Panc1 (cell line): Measurements from ENCODE around the gene AGAP1.

Experiments used
- SIN3A ChIP-seq: IDR thresholded peaks from 2 replicates; pipeline ENCODE4 v1.6.1; 2012; ENCODE audit warnings: low read depth, mild to moderate bottlenecking, low read length, moderate library complexity, borderline replicate concordance; ENCODE audit not compliant: insufficient read depth
- TF ChIP-seq, protein P1 (sequence below), 2 experiments: IDR thresholded peaks; 2 replicates each; pipeline ENCODE4 v1.6.1; 2011 to 2012; ENCODE audit warnings: low read depth in 2 of 2, control low read depth in 1 of 2, low read length in 1 of 2, mild to moderate bottlenecking in 1 of 2, moderate library complexity in 1 of 2; ENCODE audit not compliant: insufficient read depth in 1 of 2
- TF ChIP-seq, protein P2 (sequence below): fragments of 450-650 bp; IDR thresholded peaks from 2 replicates; pipeline ENCODE4 v1.5.1; 2017; ENCODE audit warnings: mild to moderate bottlenecking

DNA sequence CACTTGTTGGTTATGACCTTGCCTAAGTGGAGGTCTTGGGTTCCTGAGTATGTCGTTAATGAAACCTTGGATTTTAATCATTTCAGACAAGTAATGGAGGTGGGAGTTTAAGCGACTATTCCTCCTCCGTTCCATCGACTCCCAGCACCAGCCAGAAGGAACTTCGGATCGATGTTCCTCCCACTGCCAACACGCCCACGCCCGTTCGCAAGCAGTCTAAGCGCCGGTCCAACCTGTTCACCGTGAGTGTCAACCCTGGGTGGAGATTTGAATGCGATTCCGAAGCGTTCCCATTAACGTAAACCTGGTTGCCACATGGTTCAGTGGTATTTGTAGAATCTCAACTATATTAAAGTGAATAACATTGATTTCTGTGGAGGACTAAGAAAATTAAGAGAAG lies 305.4 kb downstream of the AGAP1 start:
- TF ChIP-seq, protein P1, sequence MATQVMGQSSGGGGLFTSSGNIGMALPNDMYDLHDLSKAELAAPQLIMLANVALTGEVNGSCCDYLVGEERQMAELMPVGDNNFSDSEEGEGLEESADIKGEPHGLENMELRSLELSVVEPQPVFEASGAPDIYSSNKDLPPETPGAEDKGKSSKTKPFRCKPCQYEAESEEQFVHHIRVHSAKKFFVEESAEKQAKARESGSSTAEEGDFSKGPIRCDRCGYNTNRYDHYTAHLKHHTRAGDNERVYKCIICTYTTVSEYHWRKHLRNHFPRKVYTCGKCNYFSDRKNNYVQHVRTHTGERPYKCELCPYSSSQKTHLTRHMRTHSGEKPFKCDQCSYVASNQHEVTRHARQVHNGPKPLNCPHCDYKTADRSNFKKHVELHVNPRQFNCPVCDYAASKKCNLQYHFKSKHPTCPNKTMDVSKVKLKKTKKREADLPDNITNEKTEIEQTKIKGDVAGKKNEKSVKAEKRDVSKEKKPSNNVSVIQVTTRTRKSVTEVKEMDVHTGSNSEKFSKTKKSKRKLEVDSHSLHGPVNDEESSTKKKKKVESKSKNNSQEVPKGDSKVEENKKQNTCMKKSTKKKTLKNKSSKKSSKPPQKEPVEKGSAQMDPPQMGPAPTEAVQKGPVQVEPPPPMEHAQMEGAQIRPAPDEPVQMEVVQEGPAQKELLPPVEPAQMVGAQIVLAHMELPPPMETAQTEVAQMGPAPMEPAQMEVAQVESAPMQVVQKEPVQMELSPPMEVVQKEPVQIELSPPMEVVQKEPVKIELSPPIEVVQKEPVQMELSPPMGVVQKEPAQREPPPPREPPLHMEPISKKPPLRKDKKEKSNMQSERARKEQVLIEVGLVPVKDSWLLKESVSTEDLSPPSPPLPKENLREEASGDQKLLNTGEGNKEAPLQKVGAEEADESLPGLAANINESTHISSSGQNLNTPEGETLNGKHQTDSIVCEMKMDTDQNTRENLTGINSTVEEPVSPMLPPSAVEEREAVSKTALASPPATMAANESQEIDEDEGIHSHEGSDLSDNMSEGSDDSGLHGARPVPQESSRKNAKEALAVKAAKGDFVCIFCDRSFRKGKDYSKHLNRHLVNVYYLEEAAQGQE (IDR thresholded peaks at IDR 0.05; ENCODE audit: insufficient read depth in 1 of 2, low read depth in 2 of 2, low read length in 1 of 2): no peak
- no peak for TF ChIP-seq SIN3A
- TF ChIP-seq, protein P2, sequence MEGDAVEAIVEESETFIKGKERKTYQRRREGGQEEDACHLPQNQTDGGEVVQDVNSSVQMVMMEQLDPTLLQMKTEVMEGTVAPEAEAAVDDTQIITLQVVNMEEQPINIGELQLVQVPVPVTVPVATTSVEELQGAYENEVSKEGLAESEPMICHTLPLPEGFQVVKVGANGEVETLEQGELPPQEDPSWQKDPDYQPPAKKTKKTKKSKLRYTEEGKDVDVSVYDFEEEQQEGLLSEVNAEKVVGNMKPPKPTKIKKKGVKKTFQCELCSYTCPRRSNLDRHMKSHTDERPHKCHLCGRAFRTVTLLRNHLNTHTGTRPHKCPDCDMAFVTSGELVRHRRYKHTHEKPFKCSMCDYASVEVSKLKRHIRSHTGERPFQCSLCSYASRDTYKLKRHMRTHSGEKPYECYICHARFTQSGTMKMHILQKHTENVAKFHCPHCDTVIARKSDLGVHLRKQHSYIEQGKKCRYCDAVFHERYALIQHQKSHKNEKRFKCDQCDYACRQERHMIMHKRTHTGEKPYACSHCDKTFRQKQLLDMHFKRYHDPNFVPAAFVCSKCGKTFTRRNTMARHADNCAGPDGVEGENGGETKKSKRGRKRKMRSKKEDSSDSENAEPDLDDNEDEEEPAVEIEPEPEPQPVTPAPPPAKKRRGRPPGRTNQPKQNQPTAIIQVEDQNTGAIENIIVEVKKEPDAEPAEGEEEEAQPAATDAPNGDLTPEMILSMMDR: no peak
